NCI-H1092 (cell line): Measurements from ENCODE around the gene C2CD4A.

Source experiments
- DNase-seq: peaks from one replicate; lab custom pipeline; 2025; lab: John Stamatoyannopoulos, UW

Gene C2CD4A

GRCh38 chr15:62104401-62104800 is 37.6 kb downstream of the C2CD4A start:
- DNase-seq: no peak

GRCh38 chr15:62104846-62105245 is 38.1 kb downstream of the C2CD4A start:
- no peak for DNase-seq

GRCh38 chr15:62105266-62105665 is 38.5 kb downstream of the C2CD4A start:
- DNase-seq: no peak

- DNase-seq: no peak
Observed at GRCh38 chr15:62106096-62106495, 39.3 kb downstream of the C2CD4A start.

GRCh38 chr15:62107571-62108121 is 40.9 kb downstream of the C2CD4A start:
- no peak for DNase-seq

GRCh38 chr15:62108411-62108810 is 41.6 kb downstream of the C2CD4A start:
- no peak for DNase-seq

- no peak for DNase-seq
Observed at GRCh38 chr15:62109437-62109836, 42.7 kb downstream of the C2CD4A start.

GRCh38 chr15:62109982-62110851 is 43.4 kb downstream of the C2CD4A start:
- peak; percentile 65 for DNase-seq

GRCh38 chr15:62112081-62112480 is 45.3 kb downstream of the C2CD4A start:
- DNase-seq: no peak

- DNase-seq: no peak
Observed at GRCh38 chr15:62112616-62113593, 46.1 kb downstream of the C2CD4A start.

GRCh38 chr15:62115847-62116246 is 49.1 kb downstream of the C2CD4A start:
- DNase-seq: no peak

GRCh38 chr15:62118520-62119226 is 51.9 kb downstream of the C2CD4A start:
- no peak for DNase-seq

GRCh38 chr15:62119227-62119864 is 52.6 kb downstream of the C2CD4A start:
- no peak for DNase-seq

GRCh38 chr15:62119874-62120273 is 53.1 kb downstream of the C2CD4A start:
- DNase-seq: no peak
